ENCODE measurements around the gene TLL2.

GRCh38 chr10:96374639-96374984, 139.1 kb downstream of the TLL2 start:
- TF ChIP-seq, protein P1, sequence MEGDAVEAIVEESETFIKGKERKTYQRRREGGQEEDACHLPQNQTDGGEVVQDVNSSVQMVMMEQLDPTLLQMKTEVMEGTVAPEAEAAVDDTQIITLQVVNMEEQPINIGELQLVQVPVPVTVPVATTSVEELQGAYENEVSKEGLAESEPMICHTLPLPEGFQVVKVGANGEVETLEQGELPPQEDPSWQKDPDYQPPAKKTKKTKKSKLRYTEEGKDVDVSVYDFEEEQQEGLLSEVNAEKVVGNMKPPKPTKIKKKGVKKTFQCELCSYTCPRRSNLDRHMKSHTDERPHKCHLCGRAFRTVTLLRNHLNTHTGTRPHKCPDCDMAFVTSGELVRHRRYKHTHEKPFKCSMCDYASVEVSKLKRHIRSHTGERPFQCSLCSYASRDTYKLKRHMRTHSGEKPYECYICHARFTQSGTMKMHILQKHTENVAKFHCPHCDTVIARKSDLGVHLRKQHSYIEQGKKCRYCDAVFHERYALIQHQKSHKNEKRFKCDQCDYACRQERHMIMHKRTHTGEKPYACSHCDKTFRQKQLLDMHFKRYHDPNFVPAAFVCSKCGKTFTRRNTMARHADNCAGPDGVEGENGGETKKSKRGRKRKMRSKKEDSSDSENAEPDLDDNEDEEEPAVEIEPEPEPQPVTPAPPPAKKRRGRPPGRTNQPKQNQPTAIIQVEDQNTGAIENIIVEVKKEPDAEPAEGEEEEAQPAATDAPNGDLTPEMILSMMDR (conservative IDR thresholded peaks at IDR 0.05; ENCODE audit: low read depth, low read length): no peak
- TF ChIP-seq EZH2phosphoT487 (IDR thresholded peaks at IDR 0.05; ENCODE audit: borderline replicate concordance, low read length): no peak
- TF ChIP-seq EZH2 (IDR thresholded peaks at IDR 0.05; ENCODE audit: low read length, unreplicated experiment): no peak
